PC-9 (cell line): ENCODE results near the gene DDR1. TPM values are rescaled to one million over a fixed set of nuclear protein-coding genes. Genes with fewer than 3 reads are reported as not detected.

Source experiments
- BruUV-seq: library from RNA; stranded (reverse); fragments of 400-500 nt; replicated peaks from 2 replicates; lab custom pipeline; 2021; lab: Mats Ljungman, UMichigan
- CTCF ChIA-PET: fragments of 300-600 bp; sonication (Branson Sonifier 250); formaldehyde crosslinking; loops from one replicate; lab custom pipeline; 2022; ENCODE audit warnings: antibody characterized with exemption; lab: Charles Lee
- POLR2A ChIA-PET: fragments of 300-600 bp; sonication (Branson Sonifier 250); formaldehyde crosslinking; loops from one replicate; lab custom pipeline; 2022; ENCODE audit warnings: antibody characterized with exemption; ENCODE audit not compliant: unreplicated experiment; lab: Charles Lee
- DNase-seq, 2 experiments: peaks; one replicate each; pipeline versions ENCODE4 v3.0.0 to v3.0.0-alpha.2; 2015 to 2022; ENCODE audit warnings: mixed read lengths in 1 of 2
- H2AFZ ChIP-seq: fragments of 200-600 bp; sonication (generic); 2 replicates; pipeline ENCODE4 v1.8.1; 2017; ENCODE audit warnings: antibody characterized with exemption
- H3F3A ChIP-seq: fragments of 200-600 bp; sonication (generic); 2 replicates; pipeline ENCODE4 v1.8.1; 2017; ENCODE audit warnings: antibody characterized with exemption, mild to moderate bottlenecking, low read depth; ENCODE audit not compliant: insufficient read depth
- H3K27ac ChIP-seq: fragments of 200-600 bp; sonication (generic); 2 replicates; pipeline ENCODE4 v1.6.1; 2016; ENCODE audit warnings: mixed run types
- H3K27me3 ChIP-seq: fragments of 200-600 bp; sonication (generic); 2 replicates; pipeline ENCODE4 v1.6.1; 2016; ENCODE audit warnings: low read depth, mixed run types; ENCODE audit not compliant: insufficient read depth
- H3K36me3 ChIP-seq: fragments of 200-600 bp; sonication (generic); 2 replicates; pipeline ENCODE4 v1.6.1; 2016; ENCODE audit warnings: low read depth, mixed run types
- H3K4me1 ChIP-seq: fragments of 200-600 bp; sonication (generic); replicated peaks from 2 replicates; pipeline ENCODE4 v1.6.1; 2016; ENCODE audit warnings: mixed run types; ENCODE audit not compliant: insufficient read depth
- H3K4me2 ChIP-seq: fragments of 200-600 bp; sonication (generic); 2 replicates; pipeline ENCODE4 v1.6.1; 2017; ENCODE audit warnings: mixed run types
- H3K4me3 ChIP-seq: fragments of 200-600 bp; sonication (generic); 2 replicates; pipeline ENCODE4 v1.6.1; 2016; ENCODE audit warnings: mixed run types
- H3K79me2 ChIP-seq: fragments of 200-600 bp; sonication (generic); 2 replicates; pipeline ENCODE4 v1.6.1; 2017; ENCODE audit warnings: low read depth, mixed run types
- H3K9me2 ChIP-seq: fragments of 200-600 bp; sonication (generic); 2 replicates; pipeline ENCODE4 v1.8.1; 2017; ENCODE audit warnings: mild to moderate bottlenecking; ENCODE audit not compliant: insufficient read depth
- H3K9me3 ChIP-seq: fragments of 200-600 bp; sonication (generic); 2 replicates; pipeline ENCODE4 v1.8.1; 2016; ENCODE audit warnings: low read depth; ENCODE audit not compliant: insufficient read depth
- H4K20me1 ChIP-seq: fragments of 200-600 bp; sonication (generic); 2 replicates; pipeline ENCODE4 v1.8.1; 2017; ENCODE audit not compliant: insufficient read depth
- CTCF ChIP-seq: fragments of 200-600 bp; sonication (generic); conservative IDR thresholded peaks from 2 replicates; pipeline ENCODE4 v1.6.1; 2017; ENCODE audit warnings: mixed run types, antibody characterized with exemption, mild to moderate bottlenecking, moderate library complexity
- EZH2 ChIP-seq: fragments of 200-600 bp; sonication (generic); IDR thresholded peaks from 2 replicates; pipeline ENCODE4 v1.8.0; 2017; ENCODE audit warnings: antibody characterized with exemption, low read depth
- intact Hi-C: fragments of 100-400 bp; cut with micrococcal nuclease; formaldehyde crosslinking; loops from one replicate; pipeline ENCODE4 v1.10.0; 2022; ENCODE audit not compliant: unreplicated experiment
- total RNA-seq: library from RNA; stranded (reverse); gene quantifications from 2 replicates; pipeline ENCODE4 v1.2.3, GENCODE V29; 2021

Gene DDR1
- total RNA-seq, 1 experiment from 2014 or later, result 267 TPM

- intact Hi-C loops, result no loop called here
- no peaks in the 10 kb centered on the region for H3K27me3 ChIP-seq
- peaks cover 28% of the 10 kb centered on the region for H3K4me1 ChIP-seq
- H3K9me2 ChIP-seq, result no peaks in the 10 kb centered on the region
- no peak overlapping the region for H3K4me3 ChIP-seq
- no peaks in the 10 kb centered on the region for H3K79me2 ChIP-seq
- no peak overlapping the region for H2AFZ ChIP-seq
- H3F3A ChIP-seq, result peaks cover 17% of the 10 kb centered on the region; the same call in 1 of the 2 replicates
- CTCF ChIA-PET, result interaction anchor here (1.5 kb wide), 1 partner anchor 18 kb away, joined by 5 read pairs; no protein-coding TSS in a partner anchor
- H3K9me3 ChIP-seq, result no peaks in the 10 kb centered on the region
- POLR2A ChIA-PET, result no interaction called here
- H3K36me3 ChIP-seq, result no peaks in the 10 kb centered on the region
- H4K20me1 ChIP-seq, result no peaks in the 10 kb centered on the region
- no TSS peak for BruUV-seq
- no peak overlapping the region for H3K27ac ChIP-seq
- TF ChIP-seq EZH2, result no peak
- no peak for TF ChIP-seq CTCF
- no peak overlapping the region for H3K4me2 ChIP-seq
- DNase-seq, result no peak
Observed at GRCh38 chr6:30837870-30838269, 46.4 kb upstream of the DDR1 start.

- Histone ChIP-seq H3K27ac (peak overlapping the region; percentile 37; the same call in 1 of the 2 replicates), H3K27me3 (no peaks in the 10 kb centered on the region), H3K4me2 (peak overlapping the region; percentile 24; the same call in 1 of the 2 replicates), H3K4me3 (no peak overlapping the region), H3K4me1 (peaks cover 42% of the 10 kb centered on the region), H2AFZ (no peak overlapping the region), H3F3A (peaks cover 17% of the 10 kb centered on the region; the same call in 1 of the 2 replicates), H3K36me3 (no peaks in the 10 kb centered on the region), H4K20me1 (no peaks in the 10 kb centered on the region), H3K79me2 (no peaks in the 10 kb centered on the region), H3K9me3 (no peaks in the 10 kb centered on the region), H3K9me2 (no peaks in the 10 kb centered on the region)
- CTCF ChIA-PET, result no interaction called here
- intact Hi-C loops, result no loop called here
- TF ChIP-seq EZH2, result no peak
- TF ChIP-seq CTCF, result no peak
- POLR2A ChIA-PET, result no interaction called here
- BruUV-seq, result no TSS peak
- peak; percentile 65 to 70 for DNase-seq
Observed at GRCh38 chr6:30839671-30840070, 44.6 kb upstream of the DDR1 start.

GRCh38 chr6:30840084-30840934 lies 44.0 kb upstream of the DDR1 start:
- no TSS peak for BruUV-seq
- Histone ChIP-seq H3K27ac (0 out of 2 replicates have a peak overlapping the region, but pooled peaks have one; percentile 37), H4K20me1 (no peaks in the 10 kb centered on the region), H3K9me3 (no peaks in the 10 kb centered on the region), H3K36me3 (no peaks in the 10 kb centered on the region), H3K27me3 (no peaks in the 10 kb centered on the region), H3K4me1 (peaks cover 42% of the 10 kb centered on the region), H3K4me3 (no peak overlapping the region), H3F3A (peaks cover 17% of the 10 kb centered on the region; the same call in 1 of the 2 replicates), H3K79me2 (no peaks in the 10 kb centered on the region), H2AFZ (no peak overlapping the region), H3K9me2 (no peaks in the 10 kb centered on the region), H3K4me2 (peak overlapping the region; percentile 24; the same call in 1 of the 2 replicates)
- POLR2A ChIA-PET, result no interaction called here
- DNase-seq, result no peak
- CTCF ChIA-PET, result interaction anchor here (0.6 kb wide), 1 partner anchor 169 kb away, joined by 3 read pairs; no protein-coding TSS in a partner anchor
- no peak for TF ChIP-seq CTCF
- no peak for TF ChIP-seq EZH2
- intact Hi-C loops, result no loop called here
